GM23248 (cell line): Measurements from ENCODE around the gene PEX16. TPM values are rescaled to one million over a fixed set of nuclear protein-coding genes. Genes with fewer than 3 reads are reported as not detected.

ENCODE experiments used
- DNase-seq: peaks from one replicate; pipeline ENCODE4 v3.0.0-alpha.2; 2015
- H2AFZ ChIP-seq: fragments of 200-600 bp; sonication (generic); 2 replicates; pipeline ENCODE4 v1.6.1; 2016; ENCODE audit warnings: antibody characterized with exemption
- H3F3A ChIP-seq: fragments of 200-600 bp; sonication (generic); 2 replicates; pipeline ENCODE4 v1.6.1; 2016; ENCODE audit warnings: mild to moderate bottlenecking, antibody characterized with exemption, mixed run types; ENCODE audit not compliant: insufficient read depth
- H3K27ac ChIP-seq: fragments of 200-600 bp; sonication (generic); 2 replicates; pipeline ENCODE4 v1.5.1; 2016; ENCODE audit warnings: mild to moderate bottlenecking
- H3K27me3 ChIP-seq: fragments of 200-600 bp; sonication (generic); replicated peaks from 2 replicates; pipeline ENCODE4 v1.6.1; 2016; ENCODE audit warnings: mild to moderate bottlenecking; ENCODE audit not compliant: insufficient read depth
- H3K36me3 ChIP-seq: fragments of 200-600 bp; sonication (generic); 2 replicates; pipeline ENCODE4 v1.6.1; 2016; ENCODE audit warnings: low read depth, mild to moderate bottlenecking
- H3K4me1 ChIP-seq: fragments of 200-600 bp; sonication (generic); 2 replicates; pipeline ENCODE4 v1.6.1; 2016; ENCODE audit warnings: mild to moderate bottlenecking; ENCODE audit not compliant: insufficient read depth
- H3K4me2 ChIP-seq: fragments of 200-600 bp; sonication (generic); one replicate; pipeline ENCODE4 v1.6.1; 2016; ENCODE audit warnings: mild to moderate bottlenecking; ENCODE audit not compliant: unreplicated experiment
- H3K4me3 ChIP-seq: fragments of 200-600 bp; sonication (generic); 2 replicates; pipeline ENCODE4 v1.5.1; 2016; ENCODE audit warnings: mild to moderate bottlenecking
- H3K79me2 ChIP-seq: fragments of 200-600 bp; sonication (generic); 2 replicates; pipeline ENCODE4 v1.6.1; 2016; ENCODE audit warnings: mild to moderate bottlenecking; ENCODE audit not compliant: insufficient read depth
- H3K9ac ChIP-seq: fragments of 200-600 bp; sonication (generic); 2 replicates; pipeline ENCODE4 v1.6.1; 2016; ENCODE audit warnings: mild to moderate bottlenecking
- H3K9me2 ChIP-seq: fragments of 200-600 bp; sonication (generic); 2 replicates; pipeline ENCODE4 v1.6.1; 2016; ENCODE audit warnings: mixed run types, mild to moderate bottlenecking, moderate library complexity; ENCODE audit not compliant: insufficient read depth
- H3K9me3 ChIP-seq: fragments of 200-600 bp; sonication (generic); one replicate; pipeline ENCODE4 v1.6.1; 2017; ENCODE audit warnings: low read depth
- H4K20me1 ChIP-seq: fragments of 200-600 bp; sonication (generic); 2 replicates; pipeline ENCODE4 v1.6.0; 2016; ENCODE audit not compliant: insufficient read depth
- EZH2 ChIP-seq: fragments of 200-600 bp; sonication (generic); IDR thresholded peaks from 2 replicates; pipeline ENCODE4 v1.6.1; 2018; ENCODE audit warnings: antibody characterized with exemption, mild to moderate bottlenecking; ENCODE audit not compliant: insufficient read depth, poor library complexity, severe bottlenecking
- EZH2phosphoT487 ChIP-seq: fragments of 200-600 bp; sonication (generic); IDR thresholded peaks from 2 replicates; pipeline ENCODE4 v1.6.1; 2018; ENCODE audit warnings: antibody characterized with exemption, moderate library complexity, mild to moderate bottlenecking, low read depth; ENCODE audit not compliant: insufficient read depth
- WGBS, 2 experiments: methylation state at CpG; one replicate each; pipeline ENCODE4 v1.1.6; 2015 to 2017; ENCODE audit warnings: low lambda C conversion rate in 2 of 2, low coverage in 1 of 2; ENCODE audit errors: missing lambda C conversion rate in 2 of 2; 5-methylcytosine and 5-hydroxymethylcytosine counted together
- in situ Hi-C: fragments of 300-500 bp; cut with MboI; formaldehyde crosslinking; loops from 2 replicates; pipeline ENCODE4 v1.15.0; 2020
- polyA plus RNA-seq: library from polyadenylated mRNA; unstranded; fragments of >200 nt; fragmentation: Nextera tagmentation; extraction: Ambion mirVana; gene quantifications from 2 replicates; pipeline ENCODE4 v1.2.1, GENCODE V29; 2016
- total RNA-seq: library from RNA; depleted of rRNA; stranded (reverse); fragments of >200 nt; shearing (Covaris generic); gene quantifications from 2 replicates; pipeline ENCODE4 v1.2.3, GENCODE V29; 2014

The PEX16 gene
- total and polyA plus RNA-seq, 2 experiments from 2014 or later: 21.2 to 23.2 TPM

GRCh38 chr11:45925550-45925949 lies 7.9 kb upstream of the PEX16 start:
- Histone ChIP-seq H2AFZ (no peak overlapping the region), H3K4me1 (no peaks in the 10 kb centered on the region), H3K36me3 (no peaks in the 10 kb centered on the region), H3K4me3 (no peak overlapping the region), H3F3A (no peaks in the 10 kb centered on the region), H3K9ac (no peak overlapping the region), H3K9me2 (no peaks in the 10 kb centered on the region), H3K27ac (no peak overlapping the region), H3K27me3 (peaks cover 12% of the 10 kb centered on the region), H3K4me2 (no peak overlapping the region), H4K20me1 (no peaks in the 10 kb centered on the region), H3K79me2 (no peaks in the 10 kb centered on the region), H3K9me3 (no peaks in the 10 kb centered on the region)
- no peak for DNase-seq
- WGBS, 2 experiments: 56 to 74% methylated on average over 3 of the region's 3 CpGs
- no peak for TF ChIP-seq EZH2phosphoT487
- TF ChIP-seq EZH2: no peak
- in situ Hi-C loops: no loop called here

- in situ Hi-C loops: no loop called here
- H3K79me2 ChIP-seq: no peaks in the 10 kb centered on the region
- H3K27me3 ChIP-seq: peaks cover 12% of the 10 kb centered on the region
- H2AFZ ChIP-seq: no peak overlapping the region
- H3K27ac ChIP-seq: no peak overlapping the region
- no peak overlapping the region for H3K4me2 ChIP-seq
- no peaks in the 10 kb centered on the region for H3K36me3 ChIP-seq
- TF ChIP-seq EZH2phosphoT487 (no peak), EZH2 (no peak)
- no peaks in the 10 kb centered on the region for H3K9me2 ChIP-seq
- H3K4me1 ChIP-seq: no peaks in the 10 kb centered on the region
- H3K9ac ChIP-seq: no peak overlapping the region
- no peaks in the 10 kb centered on the region for H3K9me3 ChIP-seq
- no peak overlapping the region for H3K4me3 ChIP-seq
- no peaks in the 10 kb centered on the region for H4K20me1 ChIP-seq
- DNase-seq: no peak
- 83 to 84% methylated on average over 6 of the region's 6 CpGs for WGBS, 2 experiments
- no peaks in the 10 kb centered on the region for H3F3A ChIP-seq
These were observed 7.2 kb upstream of the PEX16 start for GRCh38 chr11:45924927-45925326.

GRCh38 chr11:45924036-45924915 lies 6.6 kb upstream of the PEX16 start:
- no peak overlapping the region for H3K9ac ChIP-seq
- DNase-seq: no peak
- no peak overlapping the region for H3K4me3 ChIP-seq
- no peaks in the 10 kb centered on the region for H3K79me2 ChIP-seq
- H3K4me1 ChIP-seq: no peaks in the 10 kb centered on the region
- no peak overlapping the region for H2AFZ ChIP-seq
- in situ Hi-C loops: no loop called here
- H3K9me3 ChIP-seq: no peaks in the 10 kb centered on the region
- H3K27me3 ChIP-seq: peaks cover 12% of the 10 kb centered on the region
- H3K36me3 ChIP-seq: no peaks in the 10 kb centered on the region
- no peak overlapping the region for H3K4me2 ChIP-seq
- H3K9me2 ChIP-seq: no peaks in the 10 kb centered on the region
- H3F3A ChIP-seq: no peaks in the 10 kb centered on the region
- no peak overlapping the region for H3K27ac ChIP-seq
- TF ChIP-seq EZH2phosphoT487 (no peak), EZH2 (no peak)
- WGBS, 2 experiments: 80% methylated on average over 20 to 22 of the region's 22 CpGs
- no peaks in the 10 kb centered on the region for H4K20me1 ChIP-seq

GRCh38 chr11:45922425-45923082 lies 4.9 kb upstream of the PEX16 start, which contains the start of gene LARGE2:
LARGE2 (plus strand) TSS chr11:45922656; CDS start chr11:45922883, 227 bp downstream.
- WGBS, 2 experiments: 9 to 10% methylated on average over 29 to 35 of the region's 73 CpGs

More at GRCh38 chr11:45922425-45923082, 4.9 kb upstream of the PEX16 start, which contains the start of gene LARGE2:
- Histone ChIP-seq H3K27ac (no peak within 1 kb of the TSS), H2AFZ (0 out of 2 replicates have a peak within 1 kb of the TSS, but pooled peaks have one; percentile 2), H3K27me3 (peaks cover 12% of the 10 kb centered on the region), H3K4me3 (no peak within 1 kb of the TSS), H3K36me3 (no peaks in the 10 kb centered on the region), H3K9me3 (no peaks in the 10 kb centered on the region), H3F3A (no peaks in the 10 kb centered on the region), H3K4me1 (no peaks in the 10 kb centered on the region), H4K20me1 (no peaks in the 10 kb centered on the region), H3K79me2 (peaks cover 1% of the 10 kb centered on the region), H3K9ac (no peak within 1 kb of the TSS), H3K4me2 (no peak within 1 kb of the TSS), H3K9me2 (no peaks in the 10 kb centered on the region)
- DNase-seq: no peak
- TF ChIP-seq EZH2 (no peak), EZH2phosphoT487 (0 out of 2 replicates have a peak, but pooled peaks have one; percentile 46)
- in situ Hi-C loops: no loop called here
